ENCODE measurements around the gene HNRNPA1.
"Not testable (repeated sequence)": the region's sequence is repeated elsewhere in the genome, so short reads cannot be mapped to it uniquely, and the experiment has no call there.

HNRNPA1 gene

DNA sequence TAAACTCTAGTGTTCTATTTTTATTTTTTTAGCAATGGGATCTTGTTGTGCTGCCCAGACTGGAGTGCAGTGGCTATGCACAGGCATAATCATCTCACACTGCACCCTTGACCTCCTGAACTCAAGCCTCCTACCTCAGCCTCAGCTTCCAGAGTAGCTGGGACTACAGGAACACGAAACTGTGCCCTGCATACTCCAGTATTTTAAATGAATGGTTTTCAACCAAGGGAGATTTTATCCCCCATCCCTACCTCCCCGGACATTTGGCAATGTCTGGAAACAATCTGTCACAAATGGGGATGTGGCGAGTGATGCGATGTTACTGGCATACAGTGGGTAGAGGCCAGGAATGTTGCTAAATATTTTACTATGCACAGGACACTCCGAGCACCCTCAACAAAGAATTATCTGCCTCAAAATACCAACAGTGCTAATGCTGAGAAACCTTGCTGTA is 2.7 kb upstream of the HNRNPA1 start:
- DNase-seq = no peak

DNA sequence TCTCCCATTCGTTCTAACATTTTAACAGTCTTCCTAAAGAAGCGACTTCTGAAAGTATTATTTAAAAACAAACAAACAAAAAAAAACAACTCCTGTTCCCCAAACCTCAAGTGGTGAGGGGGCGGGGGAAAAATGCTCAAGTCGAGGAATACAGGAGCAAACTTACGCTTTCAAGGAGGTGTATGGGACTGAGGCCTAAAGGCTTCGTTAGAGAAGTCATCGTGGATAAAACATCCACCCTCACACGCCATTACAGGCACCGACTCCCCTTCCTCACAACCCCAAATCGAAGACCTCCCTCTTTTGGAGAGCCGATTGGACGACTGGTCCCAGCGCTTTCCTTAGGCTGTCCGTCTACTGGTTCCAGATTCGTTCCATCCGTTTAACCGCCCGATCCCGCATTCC is 1.3 kb upstream of the HNRNPA1 start:
- DNase-seq = no peak

DNA sequence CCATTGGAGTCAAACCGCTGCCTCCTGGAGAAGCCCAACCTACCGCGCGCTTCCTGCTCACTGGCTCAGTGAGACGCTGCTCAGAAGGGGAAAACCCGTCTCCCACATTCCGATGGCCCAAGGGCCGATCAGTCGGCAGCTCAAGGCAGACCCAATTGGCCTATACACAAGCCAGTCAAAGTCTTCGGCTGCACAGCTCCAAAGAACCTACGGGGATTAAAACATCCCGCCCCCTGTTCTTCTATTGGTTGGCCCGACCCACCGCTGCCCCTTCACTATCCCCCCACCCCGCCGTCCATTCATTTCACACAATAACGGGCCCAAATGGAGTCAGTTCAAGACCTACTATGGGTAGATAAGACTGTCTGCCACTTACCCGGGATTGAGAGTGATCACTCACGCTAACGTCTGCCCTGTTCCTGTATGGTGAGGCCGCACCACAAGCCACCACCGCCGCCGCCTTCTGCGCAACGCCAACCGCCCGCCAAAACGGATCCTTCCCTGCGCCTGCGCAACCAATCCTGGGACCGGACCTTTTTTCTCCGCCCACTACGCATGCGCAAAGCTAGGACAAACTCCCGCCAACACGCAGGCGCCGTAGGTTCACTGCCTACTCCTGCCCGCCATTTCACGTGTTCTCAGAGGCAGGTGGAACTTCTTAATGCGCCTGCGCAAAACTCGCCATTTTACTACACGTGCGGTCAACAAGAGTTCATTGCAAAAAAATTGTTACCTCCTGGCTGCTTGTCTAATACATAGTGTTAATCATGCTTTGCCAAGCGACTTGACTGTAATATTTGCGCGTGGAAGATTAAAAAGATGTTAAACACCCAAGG is 676 bp upstream of the HNRNPA1 start, which contains the start of gene CBX5:
Gene CBX5, minus strand, starts transcription at position 491 of the 836 bp plus-strand sequence. CDS start 22,472 bp downstream, outside the sequence.
- DNase-seq = peak; percentile 98

DNA sequence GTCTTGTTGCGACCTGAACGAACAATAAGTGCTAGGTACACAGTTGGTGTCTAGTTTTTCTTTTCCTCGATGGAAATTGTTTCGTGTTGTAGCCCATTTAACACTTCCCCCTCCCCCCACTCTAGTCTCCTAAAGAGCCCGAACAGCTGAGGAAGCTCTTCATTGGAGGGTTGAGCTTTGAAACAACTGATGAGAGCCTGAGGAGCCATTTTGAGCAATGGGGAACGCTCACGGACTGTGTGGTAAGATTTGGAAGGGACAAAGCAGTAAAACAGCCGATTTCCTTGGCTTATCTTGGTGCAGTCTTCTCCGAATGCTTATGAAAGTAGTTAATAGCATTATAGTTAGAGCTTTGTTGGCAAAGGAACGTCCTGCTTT is 724 bp downstream of the HNRNPA1 start:
- not testable (repeated sequence) for DNase-seq

DNA sequence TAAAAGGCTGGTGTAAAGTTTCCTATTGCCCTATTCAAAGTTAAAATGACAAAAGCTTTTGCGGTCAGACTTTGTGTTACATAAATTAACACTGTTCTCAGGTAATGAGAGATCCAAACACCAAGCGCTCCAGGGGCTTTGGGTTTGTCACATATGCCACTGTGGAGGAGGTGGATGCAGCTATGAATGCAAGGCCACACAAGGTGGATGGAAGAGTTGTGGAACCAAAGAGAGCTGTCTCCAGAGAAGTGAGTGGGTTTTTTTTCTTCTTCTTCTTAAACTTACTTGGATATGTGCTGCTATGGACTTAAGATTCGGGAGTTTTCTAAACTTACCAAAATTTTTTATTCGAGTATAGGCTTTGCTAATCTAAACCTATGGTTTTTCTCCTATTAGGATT is 1.2 kb downstream of the HNRNPA1 start:
- DNase-seq = not testable (repeated sequence)

DNA sequence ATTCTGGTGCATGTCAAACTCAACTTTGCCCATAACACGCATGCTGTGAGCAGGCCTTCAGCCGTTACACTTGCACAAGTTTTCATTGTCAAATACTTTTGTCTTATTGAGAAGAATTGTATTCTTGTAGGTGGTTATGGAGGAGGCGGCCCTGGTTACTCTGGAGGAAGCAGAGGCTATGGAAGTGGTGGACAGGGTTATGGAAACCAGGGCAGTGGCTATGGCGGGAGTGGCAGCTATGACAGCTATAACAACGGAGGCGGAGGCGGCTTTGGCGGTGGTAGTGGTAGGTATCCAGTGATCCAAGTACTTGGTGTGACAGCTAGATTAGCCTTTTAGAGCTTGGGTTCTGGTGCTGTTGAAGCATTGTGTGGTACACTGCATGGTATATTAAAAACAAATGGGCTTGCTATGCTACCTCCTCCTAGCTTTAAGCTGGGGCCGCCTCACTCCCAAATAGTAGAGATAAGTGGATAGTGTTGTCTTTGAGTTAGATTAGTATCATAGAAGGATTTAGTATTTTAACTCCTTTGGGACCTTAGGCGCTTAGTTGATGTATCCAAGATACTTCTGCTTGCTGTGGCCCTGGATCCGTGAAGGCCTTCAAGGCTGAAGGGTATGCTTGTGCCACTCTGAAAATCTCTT is 2.5 kb downstream of the HNRNPA1 start:
- peak; percentile 51 for DNase-seq

DNA sequence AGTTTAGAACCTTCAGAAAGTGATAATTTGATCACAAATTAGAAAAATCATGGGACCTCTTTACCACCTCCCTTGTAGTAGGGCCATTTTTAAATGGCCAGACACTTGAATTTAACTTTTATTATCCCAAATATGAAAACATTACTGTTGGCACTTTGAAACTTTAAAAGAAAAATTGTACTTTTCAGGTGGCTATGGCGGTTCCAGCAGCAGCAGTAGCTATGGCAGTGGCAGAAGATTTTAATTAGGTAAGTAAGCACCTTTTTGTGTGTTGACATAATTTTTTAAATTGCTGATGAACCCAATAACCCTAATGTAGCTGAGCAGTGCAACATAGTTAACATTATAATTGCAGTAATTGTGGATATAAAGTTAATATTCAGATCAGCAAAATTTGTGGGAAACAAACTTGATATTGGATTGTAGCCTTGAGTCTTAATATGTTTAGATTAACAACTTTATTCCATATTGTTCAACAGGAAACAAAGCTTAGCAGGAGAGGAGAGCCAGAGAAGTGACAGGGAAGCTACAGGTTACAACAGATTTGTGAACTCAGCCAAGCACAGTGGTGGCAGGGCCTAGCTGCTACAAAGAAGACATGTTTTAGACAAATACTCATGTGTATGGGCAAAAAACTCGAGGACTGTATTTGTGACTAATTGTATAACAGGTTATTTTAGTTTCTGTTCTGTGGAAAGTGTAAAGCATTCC is 3.7 kb downstream of the HNRNPA1 start:
- not testable (repeated sequence) for DNase-seq

DNA sequence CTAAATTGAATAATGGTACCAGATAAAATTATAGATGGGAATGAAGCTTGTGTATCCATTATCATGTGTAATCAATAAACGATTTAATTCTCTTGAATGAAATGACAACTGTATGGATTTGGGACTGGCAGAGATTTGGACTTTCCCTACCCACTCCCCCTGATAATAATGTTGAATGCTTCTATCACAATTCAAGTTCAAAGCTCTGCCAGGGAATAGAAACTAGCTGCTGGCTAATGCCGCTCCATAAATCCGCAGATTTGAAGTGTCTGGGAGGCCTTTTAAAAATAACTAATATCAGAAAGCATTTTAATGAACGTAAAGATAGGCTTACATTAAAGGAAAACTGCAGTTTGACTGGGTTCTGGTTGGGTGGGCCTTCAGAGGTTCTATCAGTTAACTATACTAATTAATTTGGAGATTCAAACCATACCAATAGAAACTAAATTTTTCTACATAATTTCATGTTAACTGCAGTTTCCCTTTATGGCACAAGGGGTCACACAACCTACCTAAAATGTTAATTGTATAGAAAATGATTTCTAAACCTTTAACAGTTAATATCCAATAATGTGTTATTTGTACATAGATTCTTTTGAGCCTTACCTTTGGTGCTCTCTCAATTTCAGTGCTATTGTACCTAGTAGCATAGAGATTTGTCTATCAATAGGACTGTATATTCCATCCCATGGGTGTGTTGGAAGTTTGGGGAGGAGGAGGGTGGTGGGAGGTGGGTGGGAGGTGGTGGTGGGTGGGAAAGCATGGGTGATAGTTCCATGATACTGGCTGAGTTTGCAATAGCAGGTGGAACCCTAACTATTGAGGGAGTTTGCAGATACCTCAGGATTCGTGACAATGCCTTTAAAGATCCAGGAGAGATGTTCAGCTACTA is 4.9 kb downstream of the HNRNPA1 start:
- no peak for DNase-seq

DNA sequence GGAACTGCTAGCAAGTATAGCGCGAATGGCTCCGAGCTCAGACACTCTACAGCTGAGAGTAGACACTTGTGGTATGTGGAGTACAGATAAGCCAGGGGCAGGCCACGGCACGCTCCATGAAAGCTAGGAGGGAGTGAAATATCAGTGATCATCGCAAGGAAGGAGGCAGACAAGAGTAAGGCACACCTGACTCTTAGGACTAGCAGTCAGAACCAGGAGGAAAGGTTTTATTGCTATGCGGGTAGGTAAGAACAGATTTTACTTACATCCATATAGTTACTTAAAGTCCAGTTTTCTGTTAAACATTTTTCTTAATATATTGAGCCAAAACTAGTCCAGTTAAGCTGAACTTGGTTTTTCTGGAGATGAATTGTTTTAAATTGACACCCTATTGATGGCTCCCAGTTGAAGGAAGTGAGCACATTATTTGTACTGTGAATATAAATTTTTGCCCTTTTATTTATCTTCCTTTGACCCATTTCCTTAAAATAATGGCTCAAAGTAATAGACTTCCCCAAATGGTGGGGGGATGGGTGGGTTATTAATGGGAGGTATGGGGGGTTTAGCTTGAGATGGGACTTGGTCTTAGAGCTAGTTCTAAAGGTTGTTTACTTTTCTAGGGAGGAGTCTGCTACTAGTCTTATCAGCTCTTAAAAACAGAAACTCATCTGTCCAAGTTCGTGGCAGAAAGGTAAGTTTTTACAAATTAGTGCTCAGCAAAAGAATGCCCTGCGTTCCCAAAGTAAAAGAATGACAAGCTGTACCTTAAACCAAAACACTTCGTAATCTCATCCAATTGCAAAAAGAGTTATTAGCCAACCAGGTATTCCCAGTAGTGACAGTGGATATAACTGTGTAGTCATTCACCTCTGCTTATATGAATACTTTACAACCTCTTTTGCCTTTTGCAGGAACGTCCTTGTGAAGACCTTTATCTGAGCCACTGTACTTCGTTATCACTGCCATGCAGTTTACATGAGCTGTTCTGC is 5.8 kb downstream of the HNRNPA1 start:
- DNase-seq = no peak

DNA sequence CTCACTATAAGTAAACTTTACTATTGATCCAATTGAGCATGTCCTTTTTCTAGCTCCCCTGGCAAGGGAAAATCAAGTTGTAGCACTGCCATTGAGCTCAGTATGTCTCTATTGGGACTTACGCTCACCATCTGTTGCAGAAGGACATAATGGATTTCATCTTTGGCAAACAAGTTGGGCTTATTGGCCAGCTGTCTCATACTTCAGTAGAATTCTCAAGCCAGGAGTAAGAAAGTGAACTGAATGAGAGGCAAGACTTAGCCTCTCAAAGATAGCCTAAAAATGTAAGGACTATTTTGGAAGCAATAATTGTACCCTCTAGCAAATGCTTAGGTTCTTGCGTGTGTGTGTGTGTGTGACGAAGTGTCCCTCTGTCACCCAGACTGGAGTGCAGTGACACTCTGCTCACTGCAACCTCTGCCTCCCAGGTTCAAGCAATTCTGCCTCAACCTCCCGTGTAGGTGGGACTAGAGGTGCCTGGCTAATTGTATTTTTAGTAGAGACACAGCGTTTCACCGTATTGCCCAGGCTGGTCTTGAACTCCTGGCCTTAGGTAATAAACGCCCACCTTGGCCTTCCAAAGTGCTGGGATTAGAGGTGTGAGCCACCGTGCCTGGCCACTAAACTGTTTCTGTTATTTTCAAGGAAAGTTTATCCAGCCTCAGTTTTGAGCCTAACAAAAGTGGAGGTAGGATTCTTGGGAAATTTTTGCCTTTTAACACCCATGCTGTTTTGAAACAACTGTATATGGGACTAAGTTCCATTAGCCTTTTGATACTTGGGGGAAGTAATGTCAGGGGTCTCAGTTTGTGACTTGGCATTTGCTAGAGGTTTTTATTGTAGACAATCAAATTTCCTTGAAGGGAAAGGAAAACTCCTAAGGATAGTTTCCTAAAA is 7.0 kb downstream of the HNRNPA1 start:
- DNase-seq = no peak

DNA sequence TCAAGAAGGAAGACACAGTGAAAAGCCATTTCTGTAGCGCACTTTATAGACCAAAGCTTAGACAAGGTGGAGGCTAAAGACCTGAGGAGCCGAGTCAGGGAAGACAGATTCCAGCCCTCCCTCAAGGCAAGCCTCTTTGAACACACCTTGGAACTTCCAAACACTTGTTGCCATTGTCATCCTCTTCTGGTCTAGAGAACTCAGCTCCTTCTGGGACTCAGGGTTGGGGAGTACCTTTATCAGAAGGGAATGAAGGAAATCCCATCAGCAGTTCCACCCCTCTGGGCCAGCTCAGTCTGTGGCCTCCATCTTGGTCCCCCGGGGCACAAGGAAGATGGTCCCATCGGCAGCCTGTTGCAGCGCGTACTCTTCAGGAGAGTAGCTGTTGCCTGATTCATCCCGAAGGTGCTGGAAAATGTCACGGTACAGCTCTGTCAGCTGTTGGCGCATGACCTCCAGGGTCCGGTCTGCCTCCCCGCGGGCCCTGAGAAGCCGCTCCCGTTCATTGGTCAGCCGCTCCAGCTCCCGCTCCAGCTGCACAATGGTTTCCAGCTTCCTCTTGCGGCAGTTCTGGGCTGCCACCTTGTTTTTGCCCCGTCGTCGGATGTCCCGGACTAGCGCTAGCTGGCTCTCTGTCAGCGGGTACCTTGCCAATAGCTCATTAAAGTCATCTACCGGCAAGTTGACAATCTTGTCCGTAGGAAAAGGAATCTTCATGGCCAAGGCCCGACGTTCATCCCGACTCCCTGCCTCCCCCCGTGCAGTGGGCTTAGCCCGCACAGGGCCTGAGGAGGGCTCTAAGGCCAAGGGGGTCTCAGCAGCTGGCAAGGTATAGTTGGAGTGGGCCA is 11.8 kb downstream of the HNRNPA1 start:
- no peak for DNase-seq

DNA sequence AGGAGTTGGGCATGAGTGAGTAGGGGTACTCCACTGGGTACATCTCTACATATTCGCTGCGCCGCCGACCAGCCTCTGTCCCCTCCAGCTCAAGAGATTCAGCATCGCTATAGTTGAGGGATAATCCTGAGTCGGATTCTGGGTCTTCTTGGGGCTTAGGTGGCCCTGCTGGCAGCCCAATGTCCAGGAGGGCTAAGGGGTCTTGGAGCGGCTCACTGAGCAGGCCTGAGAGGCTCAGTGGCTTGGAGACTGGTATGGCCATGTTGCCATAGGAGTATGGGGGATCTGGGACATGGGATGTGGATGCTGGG is 12.4 kb downstream of the HNRNPA1 start:
- DNase-seq = no peak

DNA sequence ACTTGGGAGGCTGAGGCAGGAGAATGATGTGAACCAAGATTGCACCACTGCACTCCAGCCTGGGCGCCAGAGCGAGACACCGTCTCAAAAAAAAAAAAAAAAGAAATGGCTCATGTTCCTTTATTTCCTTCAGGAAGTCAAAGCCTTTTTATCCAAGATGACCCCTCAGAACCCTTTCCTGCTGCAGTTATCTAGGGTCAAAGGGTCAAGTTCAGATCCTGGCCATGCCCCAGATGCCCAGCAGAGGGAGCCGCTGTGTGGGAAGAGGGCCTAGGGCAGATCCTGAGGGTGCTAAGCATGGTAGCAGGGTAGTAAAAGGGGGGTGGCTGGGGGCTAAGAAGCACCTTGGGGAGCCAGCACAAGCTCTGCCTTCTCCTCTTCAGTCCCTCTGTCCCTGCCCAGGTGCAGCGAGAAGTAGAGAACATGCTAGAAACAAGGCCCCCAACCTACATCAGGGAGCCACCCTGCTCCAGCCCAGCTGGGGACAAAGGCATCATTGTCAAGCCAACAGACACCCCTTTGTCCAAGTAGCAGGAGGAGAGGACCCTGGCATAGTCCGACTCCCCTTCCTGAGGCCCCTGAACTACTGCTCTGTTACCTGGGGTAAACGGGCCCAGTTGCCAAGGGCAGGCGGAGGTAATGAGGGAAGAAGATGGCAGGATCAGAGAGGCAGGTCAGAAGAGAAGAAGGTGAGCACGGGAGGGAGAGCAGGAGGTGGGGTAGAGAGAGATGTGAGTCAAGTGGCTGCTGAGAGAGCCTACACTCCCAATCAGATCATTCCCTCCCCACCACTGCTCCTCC is 13.8 kb downstream of the HNRNPA1 start:
- DNase-seq = peak; percentile 35

DNA sequence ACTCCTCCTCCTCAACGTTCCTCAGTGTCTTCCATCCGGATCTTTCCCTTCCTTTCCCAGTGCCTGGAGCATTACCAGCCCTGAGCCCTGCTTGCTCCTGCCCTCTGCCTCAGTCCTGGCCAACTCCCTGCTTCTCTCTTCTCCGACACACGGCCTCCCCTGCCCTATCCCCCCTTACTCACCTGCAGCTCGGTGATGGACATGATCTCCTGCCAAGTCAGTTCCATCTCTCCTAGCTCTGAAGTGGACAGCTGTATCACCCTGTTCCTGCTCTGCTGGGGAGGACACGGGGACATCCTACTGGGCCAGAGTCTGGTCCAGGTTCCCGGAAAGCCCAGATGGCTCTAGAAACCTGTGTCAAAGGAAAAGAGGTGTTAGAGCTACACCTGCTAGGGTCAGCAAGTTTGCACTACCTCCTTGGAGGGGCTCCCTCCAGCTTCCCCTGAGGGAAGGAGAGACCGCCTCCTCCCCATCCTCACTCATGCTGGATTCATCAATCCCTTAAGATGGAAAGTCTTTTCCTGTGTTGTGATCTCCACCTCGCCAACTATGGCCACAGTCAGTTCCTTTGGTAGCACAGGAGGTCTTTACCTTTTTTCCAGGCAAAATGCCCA is 14.5 kb downstream of the HNRNPA1 start:
- DNase-seq = no peak

DNA sequence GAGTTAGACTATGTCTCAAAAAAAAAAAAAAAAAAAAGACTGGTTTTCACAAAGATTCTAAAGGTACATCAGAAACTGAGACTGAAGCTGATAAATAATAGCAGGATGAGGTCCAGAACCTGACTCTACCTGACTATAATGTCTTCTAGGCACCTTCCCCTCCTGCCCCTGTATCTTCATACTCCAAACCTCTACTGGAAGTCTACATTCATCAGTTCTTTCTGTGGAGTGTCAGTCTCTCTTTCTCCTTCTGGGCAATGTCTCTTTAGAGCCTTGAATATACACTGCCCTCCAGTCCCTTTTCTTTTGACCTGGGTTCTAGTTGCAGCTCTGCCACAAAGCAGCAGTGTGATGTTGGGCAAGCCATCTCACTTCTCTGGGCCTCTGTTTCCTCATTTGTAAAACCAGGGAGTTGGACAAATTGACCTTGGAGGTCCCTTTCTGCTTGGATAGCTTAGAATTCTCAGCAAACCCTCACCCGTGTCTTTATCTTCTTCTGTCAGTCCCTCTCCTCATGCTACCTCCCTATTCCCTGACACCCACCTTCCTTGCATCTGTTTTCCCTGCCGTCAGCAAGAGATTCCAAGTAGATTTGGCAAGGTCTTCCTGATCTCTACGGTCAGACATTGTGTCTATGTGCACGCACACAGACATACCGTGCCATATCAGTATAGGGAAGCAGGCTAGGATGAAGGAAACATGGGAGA is 16.0 kb downstream of the HNRNPA1 start:
- DNase-seq = no peak

DNA sequence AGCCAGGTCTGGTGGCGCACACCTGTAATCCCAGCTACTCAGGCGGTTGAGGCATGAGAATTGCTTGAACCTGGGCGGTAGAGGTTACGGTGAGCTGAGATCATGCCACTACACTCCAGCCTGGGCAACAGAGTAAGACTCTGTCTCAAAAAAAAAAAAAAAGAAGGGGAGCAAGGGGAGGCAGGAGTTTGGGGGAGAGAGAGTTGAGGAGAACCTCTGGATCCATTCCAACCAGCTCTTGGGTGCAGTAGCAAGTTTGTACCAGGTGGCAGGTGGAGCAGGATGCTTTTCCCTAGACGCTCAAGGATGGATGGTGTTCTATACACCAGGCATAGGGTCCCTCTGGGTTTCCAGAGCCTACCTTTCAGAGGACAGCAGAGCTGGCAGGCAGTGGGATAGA is 18.4 kb downstream of the HNRNPA1 start:
- DNase-seq = no peak

DNA sequence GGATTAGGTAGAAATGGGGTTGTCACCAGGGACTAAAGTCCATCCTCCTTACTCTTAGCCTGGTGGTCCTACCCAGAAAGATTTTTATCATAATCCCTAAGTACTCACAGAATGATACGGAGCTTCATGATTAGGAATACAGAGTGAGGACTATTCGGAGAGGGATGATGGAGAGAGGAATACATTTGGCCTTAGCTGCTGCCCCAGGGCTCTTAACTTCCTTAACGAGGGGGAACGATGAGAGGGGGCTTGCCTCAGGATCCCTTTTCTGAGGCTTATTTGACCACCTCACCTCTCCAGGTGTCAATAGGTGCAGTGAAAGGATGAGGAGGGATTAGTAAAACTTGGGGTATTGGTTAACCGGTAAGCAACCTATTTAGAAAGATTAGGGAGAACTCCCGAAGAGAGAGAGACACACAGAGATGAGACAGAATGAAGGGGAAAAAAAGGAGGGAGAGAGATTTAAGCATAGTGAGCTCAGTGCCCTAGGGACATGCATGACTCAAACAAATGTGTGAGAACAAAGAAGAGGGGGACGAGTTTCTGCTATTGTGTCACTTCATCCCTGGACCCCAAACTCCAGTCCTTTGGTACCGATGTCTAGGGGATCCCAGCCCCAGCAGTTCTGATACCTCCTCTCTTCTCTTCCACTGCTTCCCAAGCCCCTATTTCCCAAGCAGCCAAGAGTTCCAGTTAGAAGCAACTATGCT is 19.1 kb downstream of the HNRNPA1 start:
- no peak for DNase-seq

Measured in stimulated activated naive CD4-positive, alpha-beta T cell treated with Interleukin-2 at 50 U/mL for 16 hours (primary cell).